Heart left ventricle (tissue), 13 donors: ENCODE results near the gene NOG.

Experiments used
- CTCF ChIP-seq, 12 donors: fragments of 200-600 bp; sonication (generic) in 4 of 12; IDR thresholded peaks; one replicate each; pipeline versions ENCODE4 v1.5.0 to v1.8.0; 2018 to 2022; ENCODE audit warnings: antibody characterized with exemption in 12 of 12, mild to moderate bottlenecking in 5 of 12
- POLR2A ChIP-seq, 2 donors: fragments of 450-650 bp; IDR thresholded peaks; one replicate each; pipeline ENCODE4 v1.6.1; 2017; ENCODE audit warnings: antibody characterized with exemption in 2 of 2, mild to moderate bottlenecking in 2 of 2, moderate library complexity in 2 of 2
- donor health status: ischemic (EF 13 %, LVEDD 7.1; RV severe dilation, severe dysfunction).
- donor health status: DM: no; HTN: yes; CAD: no.
- donor health status: DM: no; HTN: no; CAD: no.
- donor health status: ischemic (EF 25% LVEDD 6.9; RV normal size, moderate dysfunction).
- donor health status: ischemic (EF 25% LVEDD 5.7; RV mildly dilated, moderate dysfunction).
- donor health status: ischemic (EF 35%, LVEDD 5.7; RV mildly dilated, moderate dysfunction).
- donor health status: nonischemic (EF 11% LVEDD 7.7; RV severe dilation, severe dysfunction).
- donor health status: DM: yes; HTN: yes; CAD: no.
- donor health status: PGD.
- donor health status: ischemic (EF 29% LVEDD 5.4; RV normal size, mild dysfunction).
- donor health status: nonischemic (EF 23%, LVEDD 6.1; RV moderate dilation, normal function).

- no peak for TF ChIP-seq POLR2A (IDR thresholded peaks at IDR 0.05)
- TF ChIP-seq CTCF (IDR thresholded peaks at IDR 0.05) = no peak
These were observed 6.8 kb downstream of the NOG start for GRCh38 chr17:56600256-56600655.
